DMS153 treated with DMSO at 0.1 percent for 48 hours (cell line): ENCODE results near the gene EXD1.
"Not testable (repeated sequence)": the region's sequence is repeated elsewhere in the genome, so short reads cannot be mapped to it uniquely, and the experiment has no call there.

Experiments used
- DNase-seq: peaks from one replicate; lab custom pipeline; 2025; ENCODE audit not compliant: unreplicated experiment; lab: John Stamatoyannopoulos, UW

Gene EXD1

GRCh38 chr15:41148065-41148464 lies 82.5 kb downstream of the EXD1 start:
- DNase-seq, result no peak

- no peak for DNase-seq
These were observed 90.9 kb downstream of the EXD1 start for GRCh38 chr15:41139619-41140018.

GRCh38 chr15:41139112-41139511 lies 91.4 kb downstream of the EXD1 start:
- not testable (repeated sequence) for DNase-seq

- not testable (repeated sequence) for DNase-seq
These were observed 95.0 kb downstream of the EXD1 start for GRCh38 chr15:41135580-41135979.

GRCh38 chr15:41133454-41133853 lies 97.1 kb downstream of the EXD1 start:
- no peak for DNase-seq
